Astrocyte (in vitro differentiated cells and primary cell): ENCODE results near the gene KRT17. TPM values are rescaled to one million over a fixed set of nuclear protein-coding genes. Genes with fewer than 3 reads are reported as not detected.

Experiments used
- DNase-seq: peaks from one replicate; pipeline ENCODE4 v3.0.0-alpha.2; 2010; ENCODE audit warnings: low read depth
- FAIRE-seq: peaks from 2 replicates; lab custom pipeline; 2011; peaks lifted over from hg19 to GRCh38; lab: Jason Lieb, UNC
- H2AFZ ChIP-seq: 2 replicates; pipeline ENCODE4 v1.6.0; 2012; ENCODE audit warnings: low read depth, low read length, inconsistent platforms
- H3K27ac ChIP-seq: 2 replicates; pipeline ENCODE4 v1.5.1; 2011; ENCODE audit warnings: low read depth, low read length, inconsistent platforms
- H3K27me3 ChIP-seq: 2 replicates; pipeline ENCODE4 v1.6.0; 2011; ENCODE audit warnings: low read length, inconsistent platforms; ENCODE audit not compliant: insufficient read depth
- H3K36me3 ChIP-seq: 2 replicates; pipeline ENCODE4 v1.5.1; 2011; ENCODE audit warnings: low read length, inconsistent platforms; ENCODE audit not compliant: insufficient read depth
- H3K4me1 ChIP-seq: 2 replicates; pipeline ENCODE4 v1.5.1; 2011; ENCODE audit warnings: low read length, inconsistent platforms; ENCODE audit not compliant: insufficient read depth
- H3K4me2 ChIP-seq: 2 replicates; pipeline ENCODE4 v1.6.0; 2012; ENCODE audit warnings: low read length, inconsistent platforms
- H3K4me3 ChIP-seq: 2 replicates; pipeline ENCODE4 v1.5.1; 2011; ENCODE audit warnings: low read depth, mild to moderate bottlenecking, low read length, inconsistent platforms; ENCODE audit not compliant: insufficient read depth
- H3K79me2 ChIP-seq: 2 replicates; pipeline ENCODE4 v1.6.0; 2012; ENCODE audit warnings: mild to moderate bottlenecking, low read length, inconsistent platforms; ENCODE audit not compliant: insufficient read depth
- H3K9ac ChIP-seq: 2 replicates; pipeline ENCODE4 v1.6.0; 2012; ENCODE audit warnings: mild to moderate bottlenecking, low read length, inconsistent platforms
- H3K9me3 ChIP-seq: 2 replicates; pipeline ENCODE4 v1.5.1; 2012; ENCODE audit warnings: low read depth, mild to moderate bottlenecking, low read length, inconsistent platforms; ENCODE audit not compliant: insufficient read depth
- H4K20me1 ChIP-seq: 2 replicates; pipeline ENCODE4 v1.6.0; 2012; ENCODE audit warnings: low read length, inconsistent platforms; ENCODE audit not compliant: insufficient read depth
- H3K27ac Mint-ChIP-seq: one replicate; pipeline ENCODE4 v1.8.0; 2021; ENCODE audit warnings: mild to moderate bottlenecking, mixed read lengths; ENCODE audit not compliant: unreplicated experiment
- H3K27me3 Mint-ChIP-seq: one replicate; pipeline ENCODE4 v1.8.0; 2021; ENCODE audit warnings: low read depth, mixed read lengths; ENCODE audit not compliant: unreplicated experiment
- H3K36me3 Mint-ChIP-seq: one replicate; pipeline ENCODE4 v1.8.0; 2021; ENCODE audit warnings: low read depth, mixed read lengths; ENCODE audit not compliant: unreplicated experiment
- H3K4me1 Mint-ChIP-seq: one replicate; pipeline ENCODE4 v1.8.0; 2021; ENCODE audit warnings: low read depth, mixed read lengths; ENCODE audit not compliant: unreplicated experiment
- H3K4me3 Mint-ChIP-seq: one replicate; pipeline ENCODE4 v1.8.0; 2021; ENCODE audit warnings: mild to moderate bottlenecking, moderate library complexity, mixed read lengths; ENCODE audit not compliant: unreplicated experiment
- H3K9me3 Mint-ChIP-seq: one replicate; pipeline ENCODE4 v1.8.0; 2021; ENCODE audit warnings: mild to moderate bottlenecking, mixed read lengths; ENCODE audit not compliant: unreplicated experiment
- CTCF ChIP-seq: IDR thresholded peaks from 2 replicates; pipeline ENCODE4 v1.5.1; 2011; ENCODE audit warnings: low read depth, mild to moderate bottlenecking, inconsistent platforms, low read length, moderate library complexity; ENCODE audit not compliant: insufficient read depth
- EZH2 ChIP-seq: IDR thresholded peaks from 2 replicates; pipeline ENCODE4 v1.6.1; 2012; ENCODE audit warnings: mild to moderate bottlenecking, low read length, inconsistent platforms; ENCODE audit not compliant: insufficient read depth
- total RNA-seq: library from RNA; stranded (reverse); gene quantifications from 2 replicates; pipeline ENCODE4 v1.2.1, GENCODE V29; 2021

KRT17 gene
- total RNA-seq, 1 donor from 2014 or later: 21.4 TPM

DNA sequence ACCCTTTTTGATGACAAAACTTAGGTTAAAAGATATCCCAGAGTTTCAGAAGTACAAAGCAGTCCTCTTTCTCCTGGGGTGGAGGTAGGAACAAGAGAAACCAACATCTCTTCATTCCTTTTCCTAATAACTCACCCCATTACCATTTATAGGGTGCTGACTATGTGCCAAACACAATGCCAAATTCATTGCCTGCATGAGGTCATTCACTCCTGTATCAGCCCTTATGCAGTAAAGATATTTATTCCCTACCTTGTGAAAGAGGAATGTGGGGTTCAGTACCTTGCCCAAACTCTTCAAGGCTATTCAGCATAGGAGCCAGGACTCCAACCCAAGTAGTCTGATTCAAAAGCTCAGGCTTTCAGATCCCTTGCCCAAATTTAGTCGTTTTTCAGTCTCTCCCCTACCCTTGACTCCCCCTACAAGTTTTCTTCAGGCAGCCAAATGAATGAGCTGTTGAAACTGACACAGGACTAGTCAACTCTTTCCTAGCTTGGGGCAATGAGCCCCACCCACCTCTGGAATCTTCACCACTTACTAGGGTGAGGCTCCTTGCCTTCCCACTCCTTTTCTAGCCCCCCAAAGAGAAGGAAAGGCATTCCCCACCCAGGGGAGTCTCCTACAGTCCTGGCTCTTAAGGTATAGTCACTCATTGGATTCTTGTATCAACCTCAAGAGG, 43.5 kb downstream of the KRT17 start:
- no peaks in the 10 kb centered on the region for H3K36me3 ChIP-seq
- no peaks in the 10 kb centered on the region for H3K79me2 ChIP-seq
- FAIRE-seq: no peak
- Mint-ChIP-seq H3K4me3 (no peak overlapping the region), H3K4me1 (no peaks in the 10 kb centered on the region), H3K9me3 (peaks cover 6% of the 10 kb centered on the region), H3K27ac (no peak overlapping the region), H3K27me3 (peaks cover 49% of the 10 kb centered on the region), H3K36me3 (no peaks in the 10 kb centered on the region)
- DNase-seq: no peak
- no peaks in the 10 kb centered on the region for H4K20me1 ChIP-seq
- no peak overlapping the region for H3K4me3 ChIP-seq
- H3K9ac ChIP-seq: no peak overlapping the region
- no peak overlapping the region for H3K4me2 ChIP-seq
- H3K27ac ChIP-seq: no peak overlapping the region
- no peaks in the 10 kb centered on the region for H3K9me3 ChIP-seq
- no peak for TF ChIP-seq CTCF
- TF ChIP-seq EZH2: no peak
- H3K27me3 ChIP-seq: peaks cover 2% of the 10 kb centered on the region
- H3K4me1 ChIP-seq: no peaks in the 10 kb centered on the region
- H2AFZ ChIP-seq: no peak overlapping the region

- Histone ChIP-seq H3K36me3 (no peaks in the 10 kb centered on the region), H3K27ac (no peak overlapping the region), H3K4me3 (no peak overlapping the region), H2AFZ (no peak overlapping the region), H4K20me1 (no peaks in the 10 kb centered on the region), H3K9ac (no peak overlapping the region), H3K79me2 (no peaks in the 10 kb centered on the region), H3K9me3 (no peaks in the 10 kb centered on the region), H3K27me3 (peaks cover 2% of the 10 kb centered on the region), H3K4me1 (no peaks in the 10 kb centered on the region), H3K4me2 (no peak overlapping the region)
- no peak overlapping the region for H3K27ac Mint-ChIP-seq
- TF ChIP-seq EZH2 (no peak), CTCF (no peak)
- H3K4me1 Mint-ChIP-seq: no peaks in the 10 kb centered on the region
- no peak overlapping the region for H3K4me3 Mint-ChIP-seq
- no peaks in the 10 kb centered on the region for H3K36me3 Mint-ChIP-seq
- DNase-seq: no peak
- H3K27me3 Mint-ChIP-seq: peaks cover 50% of the 10 kb centered on the region
- no peak for FAIRE-seq
- peaks cover 6% of the 10 kb centered on the region for H3K9me3 Mint-ChIP-seq
These were observed 44.2 kb downstream of the KRT17 start for GRCh38 chr17:41580244-41580575.

DNA sequence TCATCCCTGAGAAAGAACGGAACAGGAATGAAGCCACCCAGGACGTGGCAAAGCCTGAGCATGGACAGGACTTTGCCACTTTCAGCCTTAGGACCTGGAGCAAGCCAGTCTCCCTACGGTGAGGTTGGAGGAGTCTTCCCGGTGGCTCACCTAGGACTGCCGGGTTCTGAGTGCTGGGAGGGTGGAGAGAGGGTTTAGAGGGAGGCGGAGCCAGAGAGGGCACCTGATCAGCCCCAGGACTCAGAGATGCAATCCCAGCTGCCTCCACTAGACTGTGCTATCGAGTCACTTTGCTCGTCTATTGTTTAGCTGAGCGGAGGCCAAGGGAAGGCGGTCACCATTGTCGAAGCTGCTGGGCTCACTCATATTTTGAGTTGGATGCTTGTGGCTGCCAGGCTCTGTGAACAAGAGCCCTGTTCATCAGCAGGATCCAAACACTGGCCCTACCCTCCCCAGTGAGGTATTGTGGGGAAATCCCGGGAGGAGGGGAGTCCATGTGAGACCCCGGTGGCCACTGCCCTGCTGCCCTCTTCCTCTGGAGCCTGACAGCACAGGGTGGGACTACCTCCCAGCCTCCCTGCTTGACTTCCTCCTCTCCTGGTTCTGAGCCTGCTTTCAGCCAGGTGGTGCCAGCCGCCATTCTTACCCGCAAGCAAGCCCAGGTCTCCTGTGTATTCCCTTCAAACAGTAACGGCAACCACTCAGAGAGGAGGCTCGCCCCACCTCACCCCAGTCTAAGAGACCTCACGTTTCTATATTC, 44.7 kb downstream of the KRT17 start:
- Histone ChIP-seq H3K9me3 (no peaks in the 10 kb centered on the region), H4K20me1 (no peaks in the 10 kb centered on the region), H3K9ac (no peak overlapping the region), H3K4me1 (no peaks in the 10 kb centered on the region), H3K4me3 (no peak overlapping the region), H3K4me2 (peak overlapping the region; percentile 31), H3K79me2 (no peaks in the 10 kb centered on the region), H3K36me3 (no peaks in the 10 kb centered on the region), H2AFZ (peak overlapping the region; percentile 49), H3K27me3 (peaks cover 2% of the 10 kb centered on the region), H3K27ac (no peak overlapping the region)
- Mint-ChIP-seq H3K4me1 (no peaks in the 10 kb centered on the region), H3K36me3 (no peaks in the 10 kb centered on the region), H3K9me3 (peaks cover 6% of the 10 kb centered on the region), H3K4me3 (no peak overlapping the region), H3K27ac (no peak overlapping the region), H3K27me3 (peaks cover 49% of the 10 kb centered on the region)
- TF ChIP-seq CTCF (peak; percentile 70), EZH2 (no peak)
- FAIRE-seq (no peak), DNase-seq (peak; percentile 39)
